ENCODE results near the gene SYCP2L.

DNA sequence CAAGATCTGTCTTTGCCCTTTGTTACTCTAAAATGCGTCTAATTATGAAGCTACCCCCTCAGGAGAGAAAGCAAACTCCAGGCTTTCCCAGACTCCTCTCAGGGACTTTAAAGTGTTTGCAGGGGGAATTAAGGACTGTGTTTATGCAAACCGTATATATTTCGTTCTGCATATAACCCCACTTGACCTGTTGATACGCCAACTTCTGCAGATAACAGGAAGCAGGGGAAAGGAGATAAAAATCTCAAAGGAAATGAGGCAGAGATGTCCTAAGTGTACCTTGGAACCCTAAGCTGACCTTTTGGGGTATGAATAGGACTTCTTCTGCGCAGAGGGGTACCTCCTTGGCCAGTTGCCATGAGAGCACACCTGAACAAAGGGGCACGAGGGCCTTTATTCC lies 8.1 kb downstream of the SYCP2L start:
- TF ChIP-seq, protein P1, sequence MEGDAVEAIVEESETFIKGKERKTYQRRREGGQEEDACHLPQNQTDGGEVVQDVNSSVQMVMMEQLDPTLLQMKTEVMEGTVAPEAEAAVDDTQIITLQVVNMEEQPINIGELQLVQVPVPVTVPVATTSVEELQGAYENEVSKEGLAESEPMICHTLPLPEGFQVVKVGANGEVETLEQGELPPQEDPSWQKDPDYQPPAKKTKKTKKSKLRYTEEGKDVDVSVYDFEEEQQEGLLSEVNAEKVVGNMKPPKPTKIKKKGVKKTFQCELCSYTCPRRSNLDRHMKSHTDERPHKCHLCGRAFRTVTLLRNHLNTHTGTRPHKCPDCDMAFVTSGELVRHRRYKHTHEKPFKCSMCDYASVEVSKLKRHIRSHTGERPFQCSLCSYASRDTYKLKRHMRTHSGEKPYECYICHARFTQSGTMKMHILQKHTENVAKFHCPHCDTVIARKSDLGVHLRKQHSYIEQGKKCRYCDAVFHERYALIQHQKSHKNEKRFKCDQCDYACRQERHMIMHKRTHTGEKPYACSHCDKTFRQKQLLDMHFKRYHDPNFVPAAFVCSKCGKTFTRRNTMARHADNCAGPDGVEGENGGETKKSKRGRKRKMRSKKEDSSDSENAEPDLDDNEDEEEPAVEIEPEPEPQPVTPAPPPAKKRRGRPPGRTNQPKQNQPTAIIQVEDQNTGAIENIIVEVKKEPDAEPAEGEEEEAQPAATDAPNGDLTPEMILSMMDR (conservative IDR thresholded peaks at IDR 0.05 in 1 of 2, IDR thresholded peaks at IDR 0.05 in 1 of 2; ENCODE audit: low read depth in 1 of 2, low read length in 2 of 2) = no peak
- TF ChIP-seq EZH2 (IDR thresholded peaks at IDR 0.05; ENCODE audit: low read length, missing control alignments) = no peak

Data from fibroblast of lung (primary cell).